Subcutaneous adipose tissue (tissue), 4 donors: ENCODE data around the gene ARMC3. TPM values are rescaled to one million over a fixed set of nuclear protein-coding genes. Genes with fewer than 3 reads are reported as not detected.

Experiments used
- CTCF ChIP-seq: fragments of 450-650 bp; IDR thresholded peaks from one replicate; pipeline ENCODE4 v1.5.1; 2016; ENCODE audit warnings: low read depth, mild to moderate bottlenecking, control low read depth, antibody characterized with exemption, moderate library complexity
- small RNA-seq: library from RNA; depleted of rRNA; stranded (forward); fragments of <200 nt; gene quantifications from one replicate; pipeline ENCODE3, GENCODE V24; 2016
- total RNA-seq, 4 donors: library from RNA; depleted of rRNA; stranded (reverse); fragments of >200 nt; gene quantifications; one replicate each; pipeline ENCODE4 v1.1.0, GENCODE V29; 2016

Gene ARMC3
- total RNA-seq, 4 donors from 2014 or later, result not detected

- no peak for TF ChIP-seq CTCF
Measured at GRCh38 chr10:23073527-23073926, 145.7 kb downstream of the ARMC3 start.

- TF ChIP-seq CTCF, result no peak
Measured at GRCh38 chr10:23075672-23076071, 147.8 kb downstream of the ARMC3 start.

GRCh38 chr10:23078114-23078513 is 150.3 kb downstream of the ARMC3 start:
- TF ChIP-seq CTCF, result no peak

GRCh38 chr10:23079700-23080099 is 151.8 kb downstream of the ARMC3 start:
- no peak for TF ChIP-seq CTCF

- TF ChIP-seq CTCF, result no peak
Measured at GRCh38 chr10:23080262-23080661, 152.4 kb downstream of the ARMC3 start.

- TF ChIP-seq CTCF, result no peak
Measured at GRCh38 chr10:23081221-23081750, 153.4 kb downstream of the ARMC3 start.

GRCh38 chr10:23081891-23082290 is 154.0 kb downstream of the ARMC3 start:
- TF ChIP-seq CTCF, result no peak

Small RNAs within 50 kb of the gene (small RNA-seq; reads per million reads assigned to genes)
- not detected for gene RNA5SP304

Other genes starting within 250 kb of the ARMC3 start
- gene PIP4K2A, start 213.5 kb upstream of the ARMC3 start, total RNA-seq, result 10 to 100 TPM; 27.3 to 52.7 (median 41.6) TPM
- gene MSRB2, start 167.5 kb downstream of the ARMC3 start, total RNA-seq, result 10 to 100 TPM; 15.1 to 26.4 (median 16.6) TPM